HG03135 (cell line): ENCODE measurements around the gene PLOD1.
"Not testable (repeated sequence)": the region's sequence is repeated elsewhere in the genome, so short reads cannot be mapped to it uniquely, and the experiment has no call there.

Experiments
- ATAC-seq: cut with Tn5 transposase; IDR thresholded peaks from one replicate; pipeline ENCODE4 v1.9.1; 2021; ENCODE audit warnings: mild to moderate bottlenecking, moderate library complexity; ENCODE audit not compliant: unreplicated experiment

The PLOD1 gene

GRCh38 chr1:12001249-12001917 lies 66.9 kb downstream of the PLOD1 start:
- ATAC-seq, result no peak

- no peak for ATAC-seq
These were observed 67.5 kb downstream of the PLOD1 start for GRCh38 chr1:12001996-12002493.

GRCh38 chr1:12003762-12004161 lies 69.2 kb downstream of the PLOD1 start:
- ATAC-seq, result no peak

- ATAC-seq, result no peak
These were observed 71.1 kb downstream of the PLOD1 start for GRCh38 chr1:12005488-12006166.

- ATAC-seq, result no peak
These were observed 71.8 kb downstream of the PLOD1 start for GRCh38 chr1:12006167-12006921.

GRCh38 chr1:12007204-12007603 lies 72.7 kb downstream of the PLOD1 start:
- no peak for ATAC-seq

GRCh38 chr1:12008355-12008754 lies 73.8 kb downstream of the PLOD1 start:
- ATAC-seq, result not testable (repeated sequence)

GRCh38 chr1:12009318-12009947 lies 74.9 kb downstream of the PLOD1 start:
- ATAC-seq, result no peak

GRCh38 chr1:12010746-12011570 lies 76.4 kb downstream of the PLOD1 start:
- no peak for ATAC-seq

- ATAC-seq, result no peak
These were observed 77.5 kb downstream of the PLOD1 start for GRCh38 chr1:12011998-12012397.

GRCh38 chr1:12012560-12013316 lies 78.2 kb downstream of the PLOD1 start:
- ATAC-seq, result no peak

- no peak for ATAC-seq
These were observed 79.8 kb downstream of the PLOD1 start for GRCh38 chr1:12014141-12014991.

GRCh38 chr1:12015001-12015491 lies 80.5 kb downstream of the PLOD1 start:
- no peak for ATAC-seq

- no peak for ATAC-seq
These were observed 81.0 kb downstream of the PLOD1 start for GRCh38 chr1:12015499-12015898.

- no peak for ATAC-seq
These were observed 81.7 kb downstream of the PLOD1 start for GRCh38 chr1:12016182-12016581.

- no peak for ATAC-seq
These were observed 85.5 kb downstream of the PLOD1 start for GRCh38 chr1:12019858-12020509.

GRCh38 chr1:12021616-12022015 lies 87.1 kb downstream of the PLOD1 start:
- ATAC-seq, result no peak

GRCh38 chr1:12022036-12022435 lies 87.5 kb downstream of the PLOD1 start:
- no peak for ATAC-seq
